T-helper 1 cell treated with Interleukin-12 subunit alpha and Interleukin-12 subunit beta and Interleukin-4 antibody, amounts not matched to agents 30 μg/mL and 1 μg/mL, for 36 hours (primary cell): ENCODE results near the gene TMEM87B.

ENCODE experiments used
- H3K27ac Mint-ChIP-seq: one replicate; pipeline ENCODE4 v1.8.0; 2021; ENCODE audit warnings: mild to moderate bottlenecking, mixed read lengths
- H3K27me3 Mint-ChIP-seq: one replicate; pipeline ENCODE4 v1.8.0; 2021; ENCODE audit warnings: low read depth, mixed read lengths
- H3K36me3 Mint-ChIP-seq: one replicate; pipeline ENCODE4 v1.8.0; 2021; ENCODE audit warnings: low read depth, mixed read lengths
- H3K4me1 Mint-ChIP-seq: one replicate; pipeline ENCODE4 v1.8.0; 2021; ENCODE audit warnings: low read depth, mixed read lengths
- H3K4me3 Mint-ChIP-seq: one replicate; pipeline ENCODE4 v1.8.0; 2021; ENCODE audit warnings: mild to moderate bottlenecking, moderate library complexity, mixed read lengths
- H3K9me3 Mint-ChIP-seq: one replicate; pipeline ENCODE4 v1.8.0; 2021; ENCODE audit warnings: mixed read lengths

The TMEM87B gene

GRCh38 chr2:112046231-112046630 is 8.8 kb upstream of the TMEM87B start:
- no peak overlapping the region for H3K4me3 Mint-ChIP-seq
- no peaks in the 10 kb centered on the region for H3K4me1 Mint-ChIP-seq
- H3K27ac Mint-ChIP-seq = no peak overlapping the region

GRCh38 chr2:112047537-112048235 is 7.4 kb upstream of the TMEM87B start:
- peaks cover 25% of the 10 kb centered on the region for H3K27me3 Mint-ChIP-seq
- no peak overlapping the region for H3K4me3 Mint-ChIP-seq
- H3K27ac Mint-ChIP-seq = no peak overlapping the region

More at GRCh38 chr2:112046231-112046630, 8.8 kb upstream of the TMEM87B start:
- Mint-ChIP-seq H3K9me3 (no peaks in the 10 kb centered on the region), H3K36me3 (no peaks in the 10 kb centered on the region), H3K27me3 (peaks cover 25% of the 10 kb centered on the region)

GRCh38 chr2:112048236-112048592 is 6.9 kb upstream of the TMEM87B start:
- Mint-ChIP-seq H3K27ac (no peak overlapping the region), H3K9me3 (no peaks in the 10 kb centered on the region), H3K4me1 (peaks cover under 1% of the 10 kb centered on the region), H3K4me3 (no peak overlapping the region), H3K36me3 (no peaks in the 10 kb centered on the region), H3K27me3 (peaks cover 25% of the 10 kb centered on the region)

More at GRCh38 chr2:112047537-112048235, 7.4 kb upstream of the TMEM87B start:
- Mint-ChIP-seq H3K4me1 (no peaks in the 10 kb centered on the region), H3K36me3 (no peaks in the 10 kb centered on the region), H3K9me3 (no peaks in the 10 kb centered on the region)

- H3K4me3 Mint-ChIP-seq = no peak overlapping the region
- no peaks in the 10 kb centered on the region for H3K9me3 Mint-ChIP-seq
- H3K27me3 Mint-ChIP-seq = peaks cover 18% of the 10 kb centered on the region
- peaks cover 6% of the 10 kb centered on the region for H3K4me1 Mint-ChIP-seq
- no peaks in the 10 kb centered on the region for H3K36me3 Mint-ChIP-seq
- no peak overlapping the region for H3K27ac Mint-ChIP-seq
Measured at GRCh38 chr2:112048887-112049286, 6.2 kb upstream of the TMEM87B start.

- Mint-ChIP-seq H3K27ac (no peak overlapping the region), H3K27me3 (peaks cover 17% of the 10 kb centered on the region), H3K9me3 (no peaks in the 10 kb centered on the region), H3K4me1 (peaks cover 8% of the 10 kb centered on the region), H3K36me3 (no peaks in the 10 kb centered on the region), H3K4me3 (no peak overlapping the region)
Measured at GRCh38 chr2:112050316-112050715, 4.8 kb upstream of the TMEM87B start.

- peak overlapping the region; percentile 97 for H3K4me3 Mint-ChIP-seq
- H3K4me1 Mint-ChIP-seq = peaks cover 31% of the 10 kb centered on the region
- peak overlapping the region; percentile 99 for H3K27ac Mint-ChIP-seq
- H3K27me3 Mint-ChIP-seq = no peaks in the 10 kb centered on the region
- no peaks in the 10 kb centered on the region for H3K9me3 Mint-ChIP-seq
- peaks cover 10% of the 10 kb centered on the region for H3K36me3 Mint-ChIP-seq
Measured at GRCh38 chr2:112053917-112054846, 887 bp upstream of the TMEM87B start.

GRCh38 chr2:112055730-112056625 is 909 bp downstream of the TMEM87B start:
- peaks cover 34% of the 10 kb centered on the region for H3K4me1 Mint-ChIP-seq
- peaks cover 13% of the 10 kb centered on the region for H3K36me3 Mint-ChIP-seq
- H3K27ac Mint-ChIP-seq = peak overlapping the region; percentile 90
- no peaks in the 10 kb centered on the region for H3K27me3 Mint-ChIP-seq
- no peaks in the 10 kb centered on the region for H3K9me3 Mint-ChIP-seq
- peak overlapping the region; percentile 91 for H3K4me3 Mint-ChIP-seq

- Mint-ChIP-seq H3K36me3 (peaks cover 19% of the 10 kb centered on the region), H3K27ac (peak overlapping the region; percentile 90), H3K27me3 (no peaks in the 10 kb centered on the region), H3K4me1 (peaks cover 38% of the 10 kb centered on the region), H3K9me3 (no peaks in the 10 kb centered on the region), H3K4me3 (peak overlapping the region; percentile 91)
Measured at GRCh38 chr2:112056626-112056987, 1.5 kb downstream of the TMEM87B start.

GRCh38 chr2:112059671-112060070 is 4.6 kb downstream of the TMEM87B start:
- Mint-ChIP-seq H3K4me3 (no peak overlapping the region), H3K27ac (no peak overlapping the region), H3K27me3 (no peaks in the 10 kb centered on the region), H3K9me3 (no peaks in the 10 kb centered on the region), H3K4me1 (peaks cover 49% of the 10 kb centered on the region), H3K36me3 (peaks cover 37% of the 10 kb centered on the region)

GRCh38 chr2:112061299-112061698 is 6.2 kb downstream of the TMEM87B start:
- peaks cover 53% of the 10 kb centered on the region for H3K4me1 Mint-ChIP-seq
- no peaks in the 10 kb centered on the region for H3K27me3 Mint-ChIP-seq
- peaks cover 45% of the 10 kb centered on the region for H3K36me3 Mint-ChIP-seq
- no peak overlapping the region for H3K4me3 Mint-ChIP-seq
- H3K9me3 Mint-ChIP-seq = no peaks in the 10 kb centered on the region
- H3K27ac Mint-ChIP-seq = no peak overlapping the region

GRCh38 chr2:112061840-112062239 is 6.8 kb downstream of the TMEM87B start:
- Mint-ChIP-seq H3K36me3 (peaks cover 47% of the 10 kb centered on the region), H3K27me3 (no peaks in the 10 kb centered on the region), H3K4me1 (peaks cover 51% of the 10 kb centered on the region), H3K4me3 (no peak overlapping the region), H3K27ac (no peak overlapping the region), H3K9me3 (no peaks in the 10 kb centered on the region)

GRCh38 chr2:112062894-112063293 is 7.8 kb downstream of the TMEM87B start:
- no peak overlapping the region for H3K4me3 Mint-ChIP-seq
- H3K27me3 Mint-ChIP-seq = no peaks in the 10 kb centered on the region
- no peaks in the 10 kb centered on the region for H3K9me3 Mint-ChIP-seq
- H3K4me1 Mint-ChIP-seq = peaks cover 45% of the 10 kb centered on the region
- no peak overlapping the region for H3K27ac Mint-ChIP-seq
- peaks cover 56% of the 10 kb centered on the region for H3K36me3 Mint-ChIP-seq

- peaks cover 13% of the 10 kb centered on the region for H3K9me3 Mint-ChIP-seq
- H3K4me1 Mint-ChIP-seq = peaks cover 33% of the 10 kb centered on the region
- peaks cover 62% of the 10 kb centered on the region for H3K36me3 Mint-ChIP-seq
- H3K4me3 Mint-ChIP-seq = no peak overlapping the region
- no peaks in the 10 kb centered on the region for H3K27me3 Mint-ChIP-seq
- no peak overlapping the region for H3K27ac Mint-ChIP-seq
Measured at GRCh38 chr2:112065486-112065885, 10.4 kb downstream of the TMEM87B start.

GRCh38 chr2:112065966-112066365 is 10.9 kb downstream of the TMEM87B start:
- H3K4me3 Mint-ChIP-seq = no peak overlapping the region
- peaks cover 63% of the 10 kb centered on the region for H3K36me3 Mint-ChIP-seq
- H3K9me3 Mint-ChIP-seq = peaks cover 13% of the 10 kb centered on the region
- no peak overlapping the region for H3K27ac Mint-ChIP-seq
- no peaks in the 10 kb centered on the region for H3K27me3 Mint-ChIP-seq
- H3K4me1 Mint-ChIP-seq = peaks cover 33% of the 10 kb centered on the region
